Activated T-helper 17 cell treated with anti-CD3 and anti-CD28 coated beads, Interleukin-2, amount 50 U/mL, for 72 hours (primary cell): Measurements from ENCODE around the gene ATP6V1G1. TPM values are rescaled to one million over a fixed set of nuclear protein-coding genes. Genes with fewer than 3 reads are reported as not detected.

ENCODE experiments used
- ATAC-seq: fragments of 150-1000 bp; cut with Tn5 transposase; replicated peaks from 2 replicates; pipeline ENCODE4 v1.10.0; 2021; ENCODE audit warnings: mild to moderate bottlenecking, moderate library complexity
- H3K27ac Mint-ChIP-seq: one replicate; pipeline ENCODE4 v1.8.0; 2022; ENCODE audit warnings: mixed read lengths
- H3K27me3 Mint-ChIP-seq: one replicate; pipeline ENCODE4 v1.8.0; 2022; ENCODE audit warnings: mixed read lengths
- H3K36me3 Mint-ChIP-seq: one replicate; pipeline ENCODE4 v1.8.0; 2022; ENCODE audit warnings: low read depth, mild to moderate bottlenecking, mixed read lengths
- H3K4me1 Mint-ChIP-seq: one replicate; pipeline ENCODE4 v1.8.0; 2022; ENCODE audit warnings: mixed read lengths
- H3K4me3 Mint-ChIP-seq: one replicate; pipeline ENCODE4 v1.8.0; 2022; ENCODE audit warnings: mild to moderate bottlenecking, mixed read lengths
- H3K9me3 Mint-ChIP-seq: one replicate; pipeline ENCODE4 v1.8.0; 2022; ENCODE audit warnings: mixed read lengths
- total RNA-seq, 2 donors: library from RNA; stranded (reverse); gene quantifications; one replicate each; pipeline ENCODE4 v1.2.3, GENCODE V29; 2022

Gene ATP6V1G1
- 10 to 100 TPM; 33.5 to 37.9 TPM for total RNA-seq

GRCh38 chr9:114587345-114588202 lies at the start of gene ATP6V1G1:
Gene ATP6V1G1, plus strand, starts transcription at chr9:114587769. Its CDS starts 70 bp downstream, at chr9:114587839.
- H3K4me1 Mint-ChIP-seq, result peaks cover 25% of the 10 kb centered on the region

DNA sequence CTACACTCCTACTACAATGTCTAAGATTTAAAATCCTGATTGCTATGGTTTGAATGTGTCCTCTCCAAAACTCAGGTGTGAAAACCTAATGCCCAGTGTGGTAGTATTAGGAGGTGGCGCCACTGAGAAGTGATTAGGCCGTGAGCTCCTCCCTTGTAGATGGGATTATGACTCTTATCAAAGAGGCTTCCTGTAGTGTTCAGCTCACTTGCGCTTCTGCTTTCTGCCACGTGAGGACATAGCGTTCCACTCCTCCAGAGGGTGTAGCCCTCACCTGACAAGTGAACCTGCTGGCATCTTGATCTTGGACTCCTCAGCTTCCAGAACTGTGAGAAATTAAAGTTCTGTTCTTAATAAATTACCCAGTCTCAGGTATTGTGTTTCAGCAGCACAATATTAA lies 49.3 kb upstream of the ATP6V1G1 start:
- H3K9me3 Mint-ChIP-seq, result no peaks in the 10 kb centered on the region

More at GRCh38 chr9:114587345-114588202, at the start of gene ATP6V1G1:
- Mint-ChIP-seq H3K27me3 (no peaks in the 10 kb centered on the region), H3K9me3 (no peaks in the 10 kb centered on the region), H3K4me3 (peak within 1 kb of the TSS; percentile 91), H3K36me3 (peaks cover 48% of the 10 kb centered on the region), H3K27ac (peak within 1 kb of the TSS; percentile 100)
- ATAC-seq, result peak; percentile 96

DNA sequence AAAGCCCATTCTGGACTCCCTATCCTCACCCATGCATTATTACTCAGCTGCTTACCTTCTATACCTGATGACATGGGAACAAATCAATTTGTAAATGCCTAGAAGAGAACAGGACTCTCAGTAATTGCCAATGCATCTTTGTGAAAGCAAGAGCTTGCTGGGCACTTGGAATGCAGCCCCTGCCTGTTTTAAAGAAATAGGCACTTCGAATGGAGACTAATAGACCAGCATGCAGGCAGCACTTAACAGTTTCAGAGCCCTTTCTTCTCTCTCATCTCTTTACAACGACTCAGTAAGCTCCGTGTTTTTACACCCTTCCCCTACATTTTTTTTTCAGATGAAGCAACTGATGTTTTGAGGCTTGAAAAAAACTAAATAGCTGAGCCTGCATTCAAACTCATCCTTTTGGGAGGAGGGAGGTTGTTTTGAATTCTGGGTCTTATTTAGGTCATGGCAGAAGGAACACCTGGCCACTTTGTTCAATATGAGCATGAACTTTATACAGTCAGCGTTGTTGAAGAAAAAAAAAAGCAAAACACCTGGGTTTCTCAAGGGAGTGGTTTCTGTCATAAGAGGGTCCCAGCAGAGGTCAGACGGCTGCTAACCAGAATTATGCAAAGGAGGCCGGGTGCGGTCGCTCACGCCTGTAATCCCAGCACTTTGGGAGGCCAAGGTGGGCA lies 47.7 kb upstream of the ATP6V1G1 start:
- Mint-ChIP-seq H3K36me3 (no peaks in the 10 kb centered on the region), H3K4me3 (no peak overlapping the region), H3K27ac (no peak overlapping the region), H3K27me3 (no peaks in the 10 kb centered on the region), H3K9me3 (no peaks in the 10 kb centered on the region), H3K4me1 (no peaks in the 10 kb centered on the region)
- no peak for ATAC-seq

More for the DNA sequence above, 49.3 kb upstream of the ATP6V1G1 start:
- peak; percentile 78 for ATAC-seq
- H3K36me3 Mint-ChIP-seq, result no peaks in the 10 kb centered on the region
- H3K4me1 Mint-ChIP-seq, result no peaks in the 10 kb centered on the region
- no peak overlapping the region for H3K4me3 Mint-ChIP-seq
- H3K27ac Mint-ChIP-seq, result no peak overlapping the region
- H3K27me3 Mint-ChIP-seq, result no peaks in the 10 kb centered on the region

- no peak overlapping the region for H3K27ac Mint-ChIP-seq
- H3K36me3 Mint-ChIP-seq, result no peaks in the 10 kb centered on the region
- peaks cover 13% of the 10 kb centered on the region for H3K27me3 Mint-ChIP-seq
- no peaks in the 10 kb centered on the region for H3K9me3 Mint-ChIP-seq
- H3K4me3 Mint-ChIP-seq, result no peak overlapping the region
- no peaks in the 10 kb centered on the region for H3K4me1 Mint-ChIP-seq
- no peak for ATAC-seq
Observed at GRCh38 chr9:114545055-114545454, 42.5 kb upstream of the ATP6V1G1 start.

- Mint-ChIP-seq H3K9me3 (no peaks in the 10 kb centered on the region), H3K4me3 (no peak overlapping the region), H3K36me3 (no peaks in the 10 kb centered on the region), H3K27ac (no peak overlapping the region), H3K27me3 (peaks cover 16% of the 10 kb centered on the region), H3K4me1 (no peaks in the 10 kb centered on the region)
- no peak for ATAC-seq
Observed at GRCh38 chr9:114546851-114547250, 40.7 kb upstream of the ATP6V1G1 start.

GRCh38 chr9:114549697-114550330 lies 37.8 kb upstream of the ATP6V1G1 start:
- Mint-ChIP-seq H3K4me3 (no peak overlapping the region), H3K27ac (no peak overlapping the region), H3K36me3 (no peaks in the 10 kb centered on the region), H3K4me1 (no peaks in the 10 kb centered on the region), H3K27me3 (peaks cover 16% of the 10 kb centered on the region), H3K9me3 (no peaks in the 10 kb centered on the region)
- ATAC-seq, result no peak

- Mint-ChIP-seq H3K4me1 (no peaks in the 10 kb centered on the region), H3K36me3 (no peaks in the 10 kb centered on the region), H3K27ac (no peak overlapping the region), H3K4me3 (no peak overlapping the region), H3K9me3 (peaks cover 3% of the 10 kb centered on the region), H3K27me3 (peaks cover 18% of the 10 kb centered on the region)
- peak; percentile 72 for ATAC-seq
Observed at GRCh38 chr9:114551750-114552685, 35.6 kb upstream of the ATP6V1G1 start.

GRCh38 chr9:114552706-114553105 lies 34.9 kb upstream of the ATP6V1G1 start:
- peaks cover 3% of the 10 kb centered on the region for H3K9me3 Mint-ChIP-seq
- no peak overlapping the region for H3K4me3 Mint-ChIP-seq

GRCh38 chr9:114553202-114553601 lies 34.4 kb upstream of the ATP6V1G1 start:
- Mint-ChIP-seq H3K27ac (no peak overlapping the region), H3K27me3 (peaks cover 15% of the 10 kb centered on the region), H3K9me3 (peaks cover 3% of the 10 kb centered on the region), H3K36me3 (no peaks in the 10 kb centered on the region), H3K4me1 (no peaks in the 10 kb centered on the region), H3K4me3 (no peak overlapping the region)
- no peak for ATAC-seq

More at GRCh38 chr9:114552706-114553105, 34.9 kb upstream of the ATP6V1G1 start:
- Mint-ChIP-seq H3K4me1 (no peaks in the 10 kb centered on the region), H3K27me3 (peaks cover 15% of the 10 kb centered on the region), H3K27ac (no peak overlapping the region), H3K36me3 (no peaks in the 10 kb centered on the region)
- ATAC-seq, result no peak

DNA sequence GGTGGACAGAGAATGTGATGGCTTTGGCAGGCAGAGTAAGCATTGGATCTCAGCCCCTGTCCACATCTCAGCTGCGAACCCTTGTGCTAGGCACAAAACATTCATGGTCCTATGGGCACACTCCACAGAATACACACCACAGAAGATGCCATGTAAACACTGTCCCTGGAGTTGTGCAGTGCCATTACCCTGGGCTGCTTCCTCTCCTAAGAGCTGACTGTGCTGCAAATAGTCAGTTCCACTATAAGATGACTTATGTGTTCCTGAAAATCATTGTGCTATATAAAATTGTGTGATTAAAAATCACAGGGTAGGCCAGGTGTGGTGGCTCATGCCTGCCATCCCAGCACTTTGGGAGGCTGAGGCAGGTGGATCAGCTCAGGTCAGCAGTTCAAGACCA lies 31.9 kb upstream of the ATP6V1G1 start:
- Mint-ChIP-seq H3K9me3 (peaks cover 3% of the 10 kb centered on the region), H3K27ac (no peak overlapping the region), H3K4me3 (no peak overlapping the region), H3K4me1 (no peaks in the 10 kb centered on the region), H3K27me3 (peaks cover 11% of the 10 kb centered on the region), H3K36me3 (no peaks in the 10 kb centered on the region)
- no peak for ATAC-seq

DNA sequence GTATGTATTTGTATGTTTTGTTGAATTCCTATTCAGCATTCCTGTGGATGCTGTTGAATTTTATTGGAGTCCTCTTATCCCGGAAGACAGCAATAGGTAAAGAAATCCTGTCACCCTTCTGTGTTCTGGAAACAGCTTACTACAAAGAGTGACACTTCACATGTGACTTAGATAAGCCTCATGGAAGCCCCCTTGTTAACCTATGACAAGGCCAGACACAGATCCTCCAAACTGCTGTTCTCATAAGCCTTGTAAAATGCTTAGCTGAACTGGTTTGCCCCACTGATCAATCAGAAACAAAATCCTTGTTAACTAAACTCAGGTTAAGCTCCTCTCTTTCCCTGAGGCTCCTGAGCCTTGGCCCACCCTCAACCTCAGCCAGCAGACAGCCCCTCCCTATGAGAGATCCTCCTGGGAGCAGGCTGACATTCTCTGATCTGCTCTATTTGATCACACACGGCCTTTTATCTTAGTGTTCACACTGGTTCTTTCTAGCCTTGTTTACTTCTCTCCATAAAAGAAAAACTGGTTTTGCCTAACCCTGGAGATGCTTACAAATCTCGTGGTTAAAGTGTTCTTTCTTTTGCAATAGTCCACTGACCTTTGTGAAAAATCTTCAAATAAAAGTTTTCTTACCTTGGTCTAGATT lies 29.4 kb upstream of the ATP6V1G1 start:
- Mint-ChIP-seq H3K27ac (no peak overlapping the region), H3K36me3 (no peaks in the 10 kb centered on the region), H3K27me3 (peaks cover 23% of the 10 kb centered on the region), H3K4me3 (no peak overlapping the region), H3K4me1 (no peaks in the 10 kb centered on the region), H3K9me3 (peaks cover 3% of the 10 kb centered on the region)
- no peak for ATAC-seq

DNA sequence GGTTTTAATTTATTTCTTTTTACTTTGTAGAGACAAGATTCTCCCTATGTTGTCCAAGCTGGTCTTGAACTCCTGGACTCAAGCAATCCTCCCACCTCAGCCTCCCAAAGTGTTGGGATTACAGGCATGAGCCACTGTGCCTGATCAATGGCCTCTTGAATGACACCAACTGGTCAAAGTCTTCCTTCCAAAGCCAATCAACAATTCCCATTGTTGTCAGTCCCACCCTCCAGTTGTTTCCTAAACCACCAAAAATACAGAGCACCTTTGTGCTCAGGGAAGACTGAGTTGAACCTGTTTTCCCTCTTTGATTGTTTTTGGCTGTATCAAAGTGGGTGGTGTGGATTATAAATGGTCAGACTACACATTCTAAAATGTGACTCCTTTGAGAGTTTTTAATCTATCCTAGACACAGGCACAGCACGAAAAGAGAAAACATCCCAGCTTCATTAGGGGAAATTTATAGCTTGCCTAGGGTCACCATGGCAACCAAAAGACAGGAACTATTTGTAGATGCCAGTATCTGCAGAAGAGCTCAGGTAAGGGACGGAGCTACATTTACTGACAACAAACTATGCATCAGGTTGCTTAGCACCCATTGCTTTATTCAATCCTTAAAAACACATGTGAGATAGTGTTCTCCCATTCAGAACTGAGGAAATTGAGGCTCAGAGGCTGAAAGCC lies 27.6 kb upstream of the ATP6V1G1 start:
- no peak for ATAC-seq
- Mint-ChIP-seq H3K36me3 (no peaks in the 10 kb centered on the region), H3K9me3 (peaks cover 3% of the 10 kb centered on the region), H3K27ac (no peak overlapping the region), H3K4me1 (no peaks in the 10 kb centered on the region), H3K27me3 (peaks cover 24% of the 10 kb centered on the region), H3K4me3 (no peak overlapping the region)

DNA sequence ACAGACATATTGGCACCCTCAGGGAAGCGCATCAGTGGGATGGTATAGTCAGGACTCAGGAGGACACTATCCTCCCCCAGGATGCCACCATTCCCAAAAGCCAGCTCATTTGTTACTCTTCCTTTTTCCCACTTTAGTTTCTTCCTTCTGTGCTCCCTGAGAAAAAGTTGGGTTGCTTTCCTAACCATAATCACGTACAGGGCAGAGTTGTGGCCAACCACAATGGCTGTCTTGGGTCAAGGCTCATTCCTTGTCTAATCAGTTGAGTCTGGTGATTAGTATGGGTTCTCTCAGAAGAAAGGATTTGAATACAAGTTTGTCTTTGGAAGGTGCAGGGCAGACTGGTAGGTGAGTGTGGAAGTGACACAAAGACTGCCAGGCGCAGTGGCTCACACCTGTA lies 26.6 kb upstream of the ATP6V1G1 start:
- Mint-ChIP-seq H3K4me1 (no peaks in the 10 kb centered on the region), H3K9me3 (peaks cover 3% of the 10 kb centered on the region), H3K27ac (no peak overlapping the region), H3K4me3 (no peak overlapping the region), H3K27me3 (peaks cover 17% of the 10 kb centered on the region), H3K36me3 (no peaks in the 10 kb centered on the region)
- no peak for ATAC-seq
